Trophoblast cell (in vitro differentiated cells and primary cell): Measurements from ENCODE around the gene ID1.
"Not testable (repeated sequence)": the region's sequence is repeated elsewhere in the genome, so short reads cannot be mapped to it uniquely, and the experiment has no call there.

Experiments used
- DNase-seq, 2 donors: peaks; one replicate each; pipeline ENCODE4 v3.0.0-alpha.2; 2016
- H2AFZ ChIP-seq: 2 replicates; pipeline ENCODE4 v1.6.1; 2013; ENCODE audit warnings: low read length, moderate library complexity, mild to moderate bottlenecking; ENCODE audit not compliant: insufficient read depth, poor library complexity
- H2AK5ac ChIP-seq: 2 replicates; pipeline ENCODE4 v1.6.1; 2013; ENCODE audit warnings: mild to moderate bottlenecking, low read length
- H2BK120ac ChIP-seq: 2 replicates; pipeline ENCODE4 v1.6.1; 2013; ENCODE audit warnings: low read length, mild to moderate bottlenecking, moderate library complexity; ENCODE audit not compliant: insufficient read depth, poor library complexity
- H2BK12ac ChIP-seq: 2 replicates; pipeline ENCODE4 v1.6.1; 2013; ENCODE audit warnings: mild to moderate bottlenecking, low read length, moderate library complexity
- H2BK5ac ChIP-seq: 2 replicates; pipeline ENCODE4 v1.6.1; 2013; ENCODE audit warnings: low read length, low read depth, moderate library complexity, mild to moderate bottlenecking; ENCODE audit not compliant: poor library complexity
- H3K14ac ChIP-seq: 2 replicates; pipeline ENCODE4 v1.6.1; 2013; ENCODE audit warnings: mild to moderate bottlenecking, low read length
- H3K18ac ChIP-seq: 2 replicates; pipeline ENCODE4 v1.6.1; 2013; ENCODE audit warnings: mild to moderate bottlenecking, low read length
- H3K23ac ChIP-seq: 2 replicates; pipeline ENCODE4 v1.6.1; 2013; ENCODE audit warnings: low read length
- H3K27ac ChIP-seq: 2 replicates; pipeline ENCODE4 v1.5.1; 2013; ENCODE audit warnings: low read depth, mild to moderate bottlenecking, inconsistent platforms, low read length, moderate library complexity
- H3K27me3 ChIP-seq: 2 replicates; pipeline ENCODE4 v1.6.1; 2013; ENCODE audit warnings: inconsistent platforms, mild to moderate bottlenecking, low read length, moderate library complexity; ENCODE audit not compliant: insufficient read depth
- H3K36me3 ChIP-seq, 2 experiments: 1 replicate in 1 of 2; 2 replicates in 1 of 2; pipeline ENCODE4 v1.6.1; 2013; ENCODE audit warnings: low read length in 2 of 2, mild to moderate bottlenecking in 2 of 2, moderate library complexity in 1 of 2; ENCODE audit not compliant: insufficient read depth in 2 of 2, control insufficient read depth in 1 of 2
- H3K4ac ChIP-seq: 2 replicates; pipeline ENCODE4 v1.6.1; 2013; ENCODE audit warnings: low read depth, mild to moderate bottlenecking, low read length, moderate library complexity
- H3K4me1 ChIP-seq, 2 experiments: 1 replicate in 1 of 2; 2 replicates in 1 of 2; pipeline ENCODE4 v1.6.1; 2013; ENCODE audit warnings: low read length in 2 of 2, mild to moderate bottlenecking in 2 of 2, moderate library complexity in 1 of 2; ENCODE audit not compliant: insufficient read depth in 2 of 2, control insufficient read depth in 1 of 2
- H3K4me2 ChIP-seq: 2 replicates; pipeline ENCODE4 v1.6.1; 2013; ENCODE audit warnings: inconsistent platforms, mild to moderate bottlenecking, low read length, moderate library complexity
- H3K4me3 ChIP-seq: 2 replicates; pipeline ENCODE4 v1.5.1; 2013; ENCODE audit warnings: mild to moderate bottlenecking, low read depth, low read length, inconsistent platforms
- H3K79me1 ChIP-seq: one replicate; pipeline ENCODE4 v1.6.1; 2013; ENCODE audit warnings: low read length
- H3K79me2 ChIP-seq: 2 replicates; pipeline ENCODE4 v1.6.1; 2013; ENCODE audit warnings: low read length, mild to moderate bottlenecking; ENCODE audit not compliant: control insufficient read depth, insufficient read depth, poor library complexity
- H3K9ac ChIP-seq: 2 replicates; pipeline ENCODE4 v1.6.1; 2013; ENCODE audit warnings: mild to moderate bottlenecking, low read length
- H3K9me3 ChIP-seq: 2 replicates; pipeline ENCODE4 v1.6.1; 2013; ENCODE audit warnings: low read depth, mild to moderate bottlenecking, control low read depth, inconsistent platforms, low read length; ENCODE audit not compliant: insufficient read depth
- H4K12ac ChIP-seq: 2 replicates; pipeline ENCODE4 v1.6.1; 2013; ENCODE audit warnings: low read depth, mild to moderate bottlenecking, low read length, moderate library complexity
- H4K8ac ChIP-seq: 2 replicates; pipeline ENCODE4 v1.6.1; 2013; ENCODE audit warnings: low read depth, mild to moderate bottlenecking, low read length, moderate library complexity
- H4K91ac ChIP-seq: one replicate; pipeline ENCODE4 v1.6.1; 2013; ENCODE audit warnings: low read depth, mild to moderate bottlenecking, low read length, moderate library complexity
- WGBS: extraction: QIAGEN DNeasy Blood & Tissue Kit; methylation state at CpG from one replicate; pipeline ENCODE4 v1.1.7; 2013; ENCODE audit warnings: missing lambda C conversion rate; ENCODE audit not compliant: insufficient read length, insufficient coverage; ENCODE audit errors: extremely low coverage; 5-methylcytosine and 5-hydroxymethylcytosine counted together

Gene ID1

DNA sequence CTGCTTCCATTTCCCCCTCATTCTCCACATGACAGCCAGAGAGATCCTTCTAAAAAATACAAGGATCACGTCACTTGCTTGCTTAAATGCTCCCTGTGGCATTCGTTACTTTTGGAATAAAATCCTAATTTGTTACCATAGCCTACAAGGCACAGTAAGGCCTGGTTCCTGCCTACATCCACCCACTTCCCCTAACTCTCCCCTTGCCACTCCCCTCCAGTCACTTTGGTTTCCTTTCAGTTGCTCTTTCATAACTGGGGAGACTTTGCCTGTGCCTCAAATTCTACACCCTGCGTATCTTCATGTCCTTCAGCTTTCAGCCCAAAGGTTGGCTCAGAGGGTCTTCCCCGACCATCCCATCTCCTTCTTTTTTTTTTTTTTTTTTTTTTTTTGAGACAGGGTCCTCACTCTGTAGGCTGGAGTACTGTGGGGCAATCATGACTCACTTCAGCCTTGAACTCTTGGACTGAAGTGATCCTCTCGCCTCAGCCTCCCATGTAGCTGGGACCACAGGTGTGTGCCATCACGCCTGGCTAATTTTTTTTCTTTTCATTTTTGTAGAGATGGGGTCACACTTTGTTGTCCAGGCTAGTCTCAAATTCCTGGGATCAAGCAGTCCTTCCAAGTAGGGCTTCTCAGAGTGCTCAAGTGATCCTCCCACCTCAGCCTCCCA lies 12.5 kb downstream of the ID1 start:
- Histone ChIP-seq H2BK12ac (no peak overlapping the region), H2AK5ac (no peak overlapping the region), H3K9me3 (no peaks in the 10 kb centered on the region), H3K36me3 (no peaks in the 10 kb centered on the region), H2BK5ac (no peak overlapping the region), H4K12ac (no peak overlapping the region), H2BK120ac (no peak overlapping the region), H4K91ac (peak overlapping the region; percentile 29), H3K23ac (no peak overlapping the region), H3K27ac (no peak overlapping the region), H3K79me2 (peaks cover under 1% of the 10 kb centered on the region), H3K4me3 (no peak overlapping the region), H3K18ac (no peak overlapping the region), H3K14ac (no peak overlapping the region), H3K4me1 (peaks cover 2 to 5% of the 10 kb centered on the region in 2 experiments), H3K27me3 (no peaks in the 10 kb centered on the region), H2AFZ (no peak overlapping the region), H4K8ac (no peak overlapping the region), H3K4me2 (no peak overlapping the region), H3K79me1 (peaks cover 1% of the 10 kb centered on the region), H3K4ac (no peak overlapping the region), H3K9ac (no peak overlapping the region)
- no peak for DNase-seq
- WGBS, result no CpG with 5 or more reads among the region's 6 CpGs

- H3K9me3 ChIP-seq, result no peaks in the 10 kb centered on the region
- H2BK120ac ChIP-seq, result no peak overlapping the region
- no peak overlapping the region for H3K4me2 ChIP-seq
- H3K14ac ChIP-seq, result no peak overlapping the region
- DNase-seq, result no peak
- no peak overlapping the region for H3K4me3 ChIP-seq
- no peaks in the 10 kb centered on the region for H3K79me1 ChIP-seq
- no peak overlapping the region for H2AFZ ChIP-seq
- H4K8ac ChIP-seq, result no peak overlapping the region
- no peak overlapping the region for H4K12ac ChIP-seq
- peaks cover 0 to 5% of the 10 kb centered on the region in 2 experiments for H3K4me1 ChIP-seq
- H3K27me3 ChIP-seq, result no peaks in the 10 kb centered on the region
- no peak overlapping the region for H3K9ac ChIP-seq
- no CpG with 5 or more reads among the region's 3 CpGs for WGBS
- no peak overlapping the region for H3K27ac ChIP-seq
- no peak overlapping the region for H4K91ac ChIP-seq
- no peak overlapping the region for H2BK5ac ChIP-seq
- H3K4ac ChIP-seq, result no peak overlapping the region
- no peaks in the 10 kb centered on the region for H3K79me2 ChIP-seq
- no peak overlapping the region for H2BK12ac ChIP-seq
- H3K18ac ChIP-seq, result no peak overlapping the region
- H3K23ac ChIP-seq, result no peak overlapping the region
- no peak overlapping the region for H2AK5ac ChIP-seq
- no peaks in the 10 kb centered on the region for H3K36me3 ChIP-seq
Observed at GRCh38 chr20:31620246-31620645, 15.2 kb downstream of the ID1 start.

- not testable (repeated sequence) for H3K4ac ChIP-seq, H3K18ac ChIP-seq, H3K4me3 ChIP-seq, H4K8ac ChIP-seq, H3K4me1 ChIP-seq, H3K36me3 ChIP-seq, H2BK12ac ChIP-seq, H3K79me1 ChIP-seq, H2AFZ ChIP-seq, H3K79me2 ChIP-seq, H3K4me2 ChIP-seq, H3K9ac ChIP-seq, H2AK5ac ChIP-seq, DNase-seq, H4K91ac ChIP-seq, H4K12ac ChIP-seq, H2BK5ac ChIP-seq, H3K27me3 ChIP-seq, H3K23ac ChIP-seq, H3K27ac ChIP-seq, H3K14ac ChIP-seq, H3K9me3 ChIP-seq, H2BK120ac ChIP-seq
- no CpG with 5 or more reads among the region's 6 CpGs for WGBS
Observed at GRCh38 chr20:31623123-31623505, 18.0 kb downstream of the ID1 start.

DNA sequence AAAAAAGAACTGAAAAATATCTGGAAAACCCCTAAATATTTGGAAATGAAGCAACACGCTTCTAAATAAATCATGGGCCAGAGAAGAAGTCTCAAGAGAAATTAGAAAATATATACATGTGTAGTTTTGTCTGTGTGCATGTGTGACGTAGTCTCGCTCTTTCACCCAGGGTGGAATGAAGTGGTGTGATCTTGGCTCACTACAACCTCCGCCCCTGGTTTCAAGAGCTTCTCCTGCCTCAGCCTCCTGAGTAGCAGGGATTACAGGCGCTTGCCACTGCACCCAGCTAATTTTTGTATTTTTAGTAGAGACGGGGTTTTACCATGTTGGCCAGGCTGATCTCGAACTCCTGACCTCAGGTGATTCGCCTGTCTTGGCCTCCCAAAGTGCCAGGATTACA lies 21.4 kb downstream of the ID1 start:
- H3K4ac ChIP-seq, H3K14ac ChIP-seq, H2AK5ac ChIP-seq, H3K9ac ChIP-seq, H2BK12ac ChIP-seq, H3K79me1 ChIP-seq, H3K27me3 ChIP-seq, H2BK5ac ChIP-seq, H4K8ac ChIP-seq, H2BK120ac ChIP-seq, DNase-seq, H3K27ac ChIP-seq, H3K9me3 ChIP-seq, H3K36me3 ChIP-seq, H4K12ac ChIP-seq, H3K4me1 ChIP-seq, H3K23ac ChIP-seq, H3K4me2 ChIP-seq, H3K4me3 ChIP-seq, H3K18ac ChIP-seq, H3K79me2 ChIP-seq, H2AFZ ChIP-seq, H4K91ac ChIP-seq: not testable (repeated sequence)
- no CpG with 5 or more reads among the region's 8 CpGs for WGBS
